Measurements from ENCODE around the gene TCEA3. TPM values are rescaled to one million over a fixed set of nuclear protein-coding genes. Genes with fewer than 3 reads are reported as not detected.

Gene TCEA3
- total and polyA plus RNA-seq, 2 of the 4 experiments (the other 2 are of a cell fraction) = 3.0 to 6.3 TPM

GRCh38 chr1:23420778-23421177, 3.8 kb downstream of the TCEA3 start:
- Histone ChIP-seq H2BK20ac (ENCODE audit: low read depth, low read length) (no peak overlapping the region), H3K9ac (ENCODE audit: low read depth, low read length) (no peak overlapping the region), H3K9me1 (ENCODE audit: insufficient read depth, low read length) (peaks cover 22% of the 10 kb centered on the region), H3K36me3 (ENCODE audit: control insufficient read depth, insufficient read depth, low read length) (no peaks in the 10 kb centered on the region), H3K4ac (ENCODE audit: low read depth, low read length) (no peak overlapping the region), H2AK9ac (replicated peaks; ENCODE audit: low read depth, low read length, poor library complexity) (peak overlapping the region; percentile 43), H3K79me1 (ENCODE audit: low read depth in 1 of 2, low read length in 2 of 2) (peaks cover 0 to 11% of the 10 kb centered on the region in 2 experiments; a peak in 2 of 4 replicates), H2BK120ac (ENCODE audit: low read depth, low read length) (no peak overlapping the region), H2BK15ac (ENCODE audit: low read depth, low read length) (no peak overlapping the region; the same call in 2 of the 3 replicates), H3K56ac (ENCODE audit: extremely low read depth, insufficient read depth, low read length) (no peak overlapping the region), H4K8ac (ENCODE audit: low read depth in 2 of 2, low read length in 2 of 2) (no peak overlapping the region), H3K27ac (ENCODE audit: insufficient read depth, low read length) (no peak overlapping the region), H3K4me2 (ENCODE audit: low read depth, low read length) (no peak overlapping the region), H4K20me1 (ENCODE audit: insufficient read depth, low read length) (no peaks in the 10 kb centered on the region; the same call in 1 of the 2 replicates), H3K23ac (ENCODE audit: low read depth, low read length) (no peak overlapping the region), H2BK5ac (ENCODE audit: low read depth, low read length, poor library complexity, severe bottlenecking) (no peak overlapping the region), H2AFZ (replicated peaks; ENCODE audit: low read length, poor library complexity) (no peak overlapping the region), H3K9me3 (ENCODE audit: control insufficient read depth, insufficient read depth, low read length) (no peaks in the 10 kb centered on the region), H3K18ac (ENCODE audit: low read depth, low read length) (no peak overlapping the region), H4K5ac (ENCODE audit: low read depth, low read length) (no peak overlapping the region), H2AK5ac (ENCODE audit: low read depth, low read length) (peak overlapping the region; percentile 64), H3K27me3 (ENCODE audit: control insufficient read depth, insufficient read depth, low read length) (no peaks in the 10 kb centered on the region), H4K91ac (ENCODE audit: insufficient read depth, low read depth, low read length) (no peak overlapping the region), H3K14ac (replicated peaks; ENCODE audit: low read depth, low read length) (0 out of 2 replicates have a peak overlapping the region, but pooled peaks have one; percentile 21), H3K4me3 (ENCODE audit: insufficient read depth, low read depth, low read length) (no peak overlapping the region), H3K4me1 (ENCODE audit: control insufficient read depth, insufficient read depth, low read length) (peaks cover 16% of the 10 kb centered on the region)
- CTCF ChIA-PET = no interaction called here
- ATAC-seq (ENCODE audit: low read depth) (no peak), DNase-seq (no peak)
- TF ChIP-seq BHLHE40 (IDR thresholded peaks at IDR 0.05; ENCODE audit: low read depth, low read length) (no peak), NFE2L2 (IDR thresholded peaks at IDR 0.05; ENCODE audit: low read depth, low read length) (no peak), RCOR1 (IDR thresholded peaks at IDR 0.05; ENCODE audit: insufficient replicate concordance, low read length) (no peak), USF2 (IDR thresholded peaks at IDR 0.05; ENCODE audit: low read depth, low read length) (no peak), CHD1 (IDR thresholded peaks at IDR 0.05; ENCODE audit: low read depth, low read length) (no peak), MAZ (IDR thresholded peaks at IDR 0.05; ENCODE audit: borderline replicate concordance, low read depth, low read length) (no peak), SMC3 (IDR thresholded peaks at IDR 0.05; ENCODE audit: low read depth, low read length) (no peak), POLR2A (IDR thresholded peaks at IDR 0.05; ENCODE audit: low read depth, low read length) (no peak), MAFK (IDR thresholded peaks at IDR 0.05; ENCODE audit: low read depth, low read length) (no peak), CEBPB (IDR thresholded peaks at IDR 0.05; ENCODE audit: low read depth, low read length) (no peak), CTCF (conservative IDR thresholded peaks at IDR 0.05; ENCODE audit: low read depth, low read length) (no peak), RAD21 (IDR thresholded peaks at IDR 0.05; ENCODE audit: low read length) (no peak), MXI1 (IDR thresholded peaks at IDR 0.05; ENCODE audit: borderline replicate concordance, low read depth, low read length) (no peak), ELK1 (IDR thresholded peaks at IDR 0.05; ENCODE audit: borderline replicate concordance, low read depth, low read length) (no peak), FOS (IDR thresholded peaks at IDR 0.05; ENCODE audit: low read depth, low read length) (no peak), RFX5 (IDR thresholded peaks at IDR 0.05; ENCODE audit: low read depth, low read length) (no peak)
- WGBS, 2 experiments (ENCODE audit: extremely low coverage in 2 of 2, insufficient read length in 1 of 2) = 100% methylated on average over 1 of the region's 3 CpGs; no CpG with 5 or more reads in 1 of the 2 experiments
- BruUV-seq (replicated peaks) = no TSS peak
- POLR2A ChIA-PET (ENCODE audit: unreplicated experiment) = no interaction called here
- intact Hi-C loops (cut with micrococcal nuclease) (loop anchor here (5.0 kb wide), 1 partner anchor 117 kb away; no protein-coding TSS in a partner anchor), in situ Hi-C loops (cut with MboI; ENCODE audit: low sequenced_read_pairs) (no loop called here), dilution Hi-C loops (cut with HindIII; ENCODE audit: low sequenced_read_pairs, unreplicated experiment) (loop anchor here (10.0 kb wide), 1 partner anchor 86 kb away; no protein-coding TSS in a partner anchor)

All from IMR-90 (cell line).